Renal cortex interstitium (tissue), 11 donors: ENCODE data around the gene CRACDL. TPM values are rescaled to one million over a fixed set of nuclear protein-coding genes. Genes with fewer than 3 reads are reported as not detected.

Experiments used
- DNase-seq, 11 donors: peaks; one replicate each; pipeline ENCODE4 v3.0.0-alpha.2; 2013; ENCODE audit warnings: low read depth in 9 of 11, low spot score in 4 of 11; ENCODE audit errors: extremely low read depth in 1 of 11
- polyA plus RNA-seq, 3 donors: library from polyadenylated mRNA; unstranded; fragments of 120-200 nt; gene quantifications; one replicate each; pipeline ENCODE4 v1.2.1, GENCODE V29; 2013; ENCODE audit not compliant: insufficient read length in 3 of 3

CRACDL gene
- polyA plus RNA-seq, 3 donors = 2.6 to 2.8 (median 2.6) TPM

DNA sequence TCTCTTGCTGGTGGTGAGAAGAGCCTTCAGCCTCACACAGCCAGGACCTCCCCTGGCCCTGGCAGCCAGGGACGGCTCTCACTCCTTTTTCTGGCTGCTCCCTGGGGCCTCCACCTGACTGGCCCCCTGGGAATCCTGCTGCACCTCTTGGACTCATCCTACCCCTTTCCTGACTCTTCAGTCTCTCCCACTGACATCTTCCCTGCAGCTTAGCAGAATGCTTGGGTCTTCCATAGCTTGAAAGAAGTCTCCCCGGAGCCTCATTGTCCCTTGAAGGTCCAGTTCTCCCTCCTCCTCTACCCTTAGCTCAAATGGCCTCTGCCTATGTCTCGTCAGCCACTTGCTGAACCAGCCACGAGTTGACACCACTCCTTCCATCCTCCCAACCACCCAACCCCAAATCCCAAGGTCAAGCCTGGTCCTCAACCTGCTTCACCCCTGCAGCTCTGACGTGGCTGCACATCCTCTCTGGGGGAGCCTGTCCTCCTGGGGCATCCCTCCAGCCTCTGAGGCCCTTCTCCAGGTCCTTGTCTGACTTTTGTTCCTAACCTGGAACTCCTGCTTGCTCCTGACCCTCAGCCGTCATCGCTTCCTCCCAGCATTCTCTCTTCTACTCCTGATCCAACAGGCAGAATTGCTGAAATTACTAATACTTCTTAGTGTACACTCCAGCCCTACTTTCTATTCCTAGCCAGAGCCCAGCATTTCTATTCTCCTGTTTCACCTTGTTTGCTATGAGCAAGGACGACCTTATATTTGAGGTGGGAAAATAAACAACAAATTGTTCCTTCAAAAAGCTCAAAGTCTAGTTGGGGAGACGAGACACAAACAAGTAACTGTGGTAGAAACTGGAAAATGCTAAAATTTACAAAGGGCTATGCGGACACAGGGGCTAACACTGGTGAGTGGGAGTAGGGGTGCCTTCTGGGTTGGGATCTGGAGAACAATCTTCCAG, 136.4 kb downstream of the CRACDL start:
- DNase-seq = no peak

DNA sequence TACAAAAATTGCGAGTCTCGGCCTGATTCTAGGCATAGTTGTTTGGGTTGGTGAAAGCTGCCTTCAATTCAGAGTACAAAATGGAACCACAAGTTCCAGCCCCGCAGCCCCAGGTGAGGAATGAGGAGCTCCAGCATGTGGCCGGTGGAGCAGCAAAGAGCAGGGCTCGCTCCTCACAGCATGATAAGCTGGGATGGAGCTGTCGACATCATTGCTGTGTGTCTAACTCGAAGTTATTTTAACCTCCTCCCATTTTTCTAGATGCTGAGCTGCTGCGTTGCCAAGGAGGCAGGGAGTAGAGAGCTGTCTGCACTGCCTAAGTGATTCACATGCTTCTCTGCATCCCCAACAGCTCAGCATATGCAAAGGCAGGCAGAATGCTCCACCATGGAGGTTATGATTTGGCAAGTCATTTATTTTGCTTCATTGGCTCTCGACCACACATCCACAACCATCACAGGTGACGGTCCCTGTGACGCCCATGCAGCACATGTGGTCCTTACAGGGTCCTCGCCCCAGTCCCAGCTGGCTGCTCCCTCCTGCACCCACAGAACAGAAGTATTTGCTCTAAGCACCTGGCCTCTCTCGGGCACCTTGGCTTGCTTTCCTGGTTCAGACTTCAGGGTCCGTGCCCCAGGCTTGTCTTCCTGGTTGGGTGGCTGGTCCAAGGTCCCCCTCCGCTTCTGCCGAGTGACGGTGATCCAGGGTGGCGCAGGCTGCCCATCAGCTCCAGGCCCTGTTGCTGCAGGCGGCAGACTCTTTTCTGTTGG, 139.1 kb downstream of the CRACDL start:
- DNase-seq = no peak

DNA sequence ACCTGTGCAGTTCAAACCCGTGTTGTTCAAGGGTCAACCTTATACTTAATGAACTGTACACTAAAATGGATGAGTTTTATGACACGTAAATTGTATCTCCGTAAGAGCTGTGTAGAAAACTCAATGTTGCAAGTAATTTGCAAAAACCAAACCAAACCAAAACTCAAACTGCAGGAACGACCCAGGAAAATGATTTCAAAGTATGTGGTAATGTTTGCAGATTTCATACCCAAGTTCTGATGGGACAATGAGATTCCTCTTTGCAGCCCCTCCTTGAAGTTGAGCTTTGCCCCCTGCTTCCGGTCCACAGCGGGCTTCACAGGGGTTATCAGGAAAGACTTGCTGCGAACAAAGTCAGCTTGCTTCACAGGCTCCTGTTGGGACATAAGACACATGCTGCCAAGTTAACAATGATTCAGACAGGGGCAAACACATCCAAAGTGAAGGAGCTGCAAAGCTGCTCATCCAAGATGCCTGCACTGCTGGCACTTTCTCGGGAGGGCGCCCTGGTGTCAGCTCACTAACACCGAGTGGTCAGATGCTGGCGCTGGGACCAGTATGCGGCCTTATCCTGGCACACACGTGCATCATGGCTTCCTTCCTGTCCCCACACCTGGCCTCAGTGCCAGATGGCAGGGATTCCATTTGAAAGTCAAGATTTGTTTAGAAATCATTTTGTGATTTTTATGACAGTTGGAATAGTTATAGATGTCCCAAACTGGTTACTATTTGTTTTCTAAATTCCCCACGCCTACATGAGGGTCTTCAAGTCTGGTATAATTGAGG, 139.9 kb downstream of the CRACDL start:
- DNase-seq = no peak

DNA sequence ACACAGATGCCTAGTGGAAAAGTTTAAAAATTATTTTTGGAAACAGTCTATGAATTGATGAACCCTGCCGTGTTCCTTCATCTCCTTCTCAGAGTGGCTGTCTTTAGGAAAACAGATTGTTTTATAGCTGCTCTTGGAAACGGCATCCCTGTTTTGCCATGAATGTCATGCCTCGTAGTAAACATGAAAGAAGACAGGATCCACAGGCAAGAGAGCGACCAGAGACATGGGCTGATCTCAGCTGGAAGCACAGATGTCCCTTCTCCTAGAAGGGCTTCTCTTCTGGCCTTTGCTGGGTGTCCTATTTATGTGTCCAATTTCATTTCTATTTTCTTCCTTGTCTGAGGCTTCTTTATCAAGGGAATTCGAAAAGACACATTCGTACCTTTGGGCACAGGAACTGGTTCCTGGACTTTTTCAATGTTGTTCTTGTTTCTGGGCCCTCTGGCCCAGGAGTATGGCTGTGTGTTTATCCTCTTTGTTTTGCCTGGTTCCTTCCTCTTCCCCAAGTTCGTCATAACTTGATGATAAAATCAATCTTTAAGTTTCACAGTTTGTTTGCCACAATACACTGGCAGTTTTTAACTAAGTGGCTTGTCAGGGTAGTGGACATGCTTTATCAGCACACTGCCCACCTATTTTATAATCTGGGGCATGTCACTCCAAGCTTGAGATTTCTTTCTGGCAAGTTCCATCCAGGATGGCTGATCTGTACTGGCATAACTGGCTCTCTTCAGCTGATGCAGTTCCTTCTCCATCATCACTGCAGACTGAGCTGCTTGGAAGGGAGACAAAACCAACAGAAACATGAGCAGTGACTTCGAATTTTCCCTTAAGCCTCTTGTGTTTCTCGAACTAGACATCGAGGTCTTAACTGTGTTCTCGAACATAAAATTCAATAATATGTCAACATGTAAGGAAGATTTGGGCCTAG, 141.9 kb downstream of the CRACDL start:
- DNase-seq = no peak

DNA sequence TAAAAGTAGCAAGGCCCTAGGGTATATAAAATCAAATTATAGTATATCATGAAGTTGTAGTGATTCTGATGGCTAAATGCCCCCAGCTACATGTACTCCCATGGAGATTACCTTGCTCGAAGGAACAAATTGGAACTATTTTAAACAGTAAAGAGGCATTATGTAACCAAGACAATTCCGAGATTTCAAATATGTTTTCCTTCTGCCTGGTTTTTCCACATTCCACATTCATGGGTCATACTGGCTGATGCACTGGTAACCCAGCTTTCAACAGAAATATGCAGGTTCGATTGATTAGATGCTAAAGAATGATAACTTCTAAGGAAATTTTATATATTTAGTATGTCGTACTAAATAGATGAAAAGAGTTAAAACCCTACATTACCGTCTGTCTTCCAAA, 142.8 kb downstream of the CRACDL start:
- DNase-seq = no peak

DNA sequence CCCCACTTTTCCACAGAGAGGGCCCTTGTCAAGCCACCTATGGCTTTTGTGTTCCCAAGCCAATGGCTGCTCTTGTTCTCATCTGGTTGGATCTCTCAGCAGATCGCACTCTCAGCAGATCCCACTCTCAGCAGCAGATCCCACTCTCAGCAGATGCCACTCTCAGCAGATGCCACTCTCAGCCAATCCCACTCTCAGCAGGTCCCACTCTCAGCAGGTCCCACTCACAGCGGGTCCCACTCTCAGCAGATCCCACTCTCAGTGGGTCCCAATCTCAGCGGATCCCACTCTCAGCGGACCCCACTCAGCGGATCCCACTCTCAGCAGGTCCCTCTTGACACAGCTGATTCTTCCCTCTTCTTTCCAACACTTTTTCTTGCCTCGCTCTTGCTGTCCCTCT, 145.8 kb downstream of the CRACDL start:
- DNase-seq = no peak

DNA sequence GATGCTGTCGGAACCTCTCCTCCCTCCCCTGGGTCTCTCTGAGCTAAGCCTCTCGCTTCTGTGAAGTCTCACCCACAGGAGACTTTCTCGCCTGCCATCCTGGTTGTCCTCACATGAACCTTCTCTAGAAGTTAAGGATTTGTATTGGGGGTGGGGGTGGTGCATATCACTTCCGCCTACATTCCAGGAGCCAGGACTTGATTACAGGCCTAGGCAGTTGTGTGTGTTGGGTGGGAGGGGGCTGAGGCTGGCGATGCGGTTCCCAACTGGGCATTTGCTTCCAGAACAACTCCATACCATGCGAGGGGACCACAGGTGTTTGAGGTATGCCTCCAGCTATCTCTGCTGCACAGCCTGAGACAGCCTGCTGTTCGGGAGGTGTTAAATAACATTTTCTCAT, 148.3 kb downstream of the CRACDL start:
- no peak for DNase-seq

DNA sequence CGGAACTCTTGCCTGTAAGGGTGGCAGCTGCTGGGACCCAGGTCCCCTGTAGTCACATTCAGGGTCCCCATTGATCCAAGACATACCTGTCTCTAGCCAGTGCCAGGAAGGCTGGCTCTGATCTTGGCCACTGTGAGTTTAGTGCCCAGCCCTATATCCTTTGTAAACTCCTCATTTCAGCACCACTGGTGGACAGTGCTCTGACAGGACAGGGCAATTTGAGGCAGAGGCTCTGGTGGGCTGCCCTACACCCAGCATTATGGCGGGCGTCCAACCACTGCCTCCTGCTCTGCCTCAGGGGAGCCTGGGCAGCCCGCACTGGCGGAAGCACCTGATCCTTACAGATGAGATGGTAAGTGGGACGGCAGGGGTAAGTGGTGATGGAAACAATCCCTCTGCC, 149.8 kb downstream of the CRACDL start:
- no peak for DNase-seq

DNA sequence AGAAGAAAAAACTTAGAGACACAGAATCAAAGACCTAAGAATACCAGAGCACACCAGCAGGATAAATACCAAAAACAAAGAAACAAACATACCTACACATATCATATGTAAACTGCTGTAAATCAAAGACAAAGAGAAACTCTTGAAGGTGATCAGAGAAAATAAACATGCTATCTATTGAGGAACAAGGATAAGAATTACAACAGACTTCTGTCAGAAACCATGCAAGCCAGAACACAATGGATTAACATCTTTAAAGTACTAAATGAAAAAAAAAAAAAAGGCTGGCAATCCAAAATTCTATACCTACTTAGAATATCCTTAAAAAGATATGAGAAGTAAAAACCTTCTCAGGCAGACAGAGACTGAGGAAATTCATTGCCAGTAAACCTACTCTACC, 153.5 kb downstream of the CRACDL start:
- DNase-seq = no peak

DNA sequence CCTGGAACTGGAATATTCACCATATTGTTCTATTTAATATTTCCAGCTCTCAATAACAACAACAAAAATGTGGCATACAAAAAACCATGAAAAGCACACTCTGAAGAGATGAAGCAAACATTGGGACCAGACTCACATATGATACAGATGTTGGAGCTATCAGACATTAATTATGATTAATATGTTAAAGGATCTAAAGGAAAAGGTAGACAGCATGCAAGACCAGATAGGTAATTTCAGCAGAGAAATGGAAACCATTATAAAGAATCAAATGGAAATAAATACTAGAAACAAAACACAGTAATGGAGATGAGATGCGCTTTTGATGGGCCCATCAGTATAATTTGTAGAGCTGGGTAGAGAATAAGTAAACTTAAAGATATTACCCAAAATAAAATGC, 154.2 kb downstream of the CRACDL start:
- no peak for DNase-seq

DNA sequence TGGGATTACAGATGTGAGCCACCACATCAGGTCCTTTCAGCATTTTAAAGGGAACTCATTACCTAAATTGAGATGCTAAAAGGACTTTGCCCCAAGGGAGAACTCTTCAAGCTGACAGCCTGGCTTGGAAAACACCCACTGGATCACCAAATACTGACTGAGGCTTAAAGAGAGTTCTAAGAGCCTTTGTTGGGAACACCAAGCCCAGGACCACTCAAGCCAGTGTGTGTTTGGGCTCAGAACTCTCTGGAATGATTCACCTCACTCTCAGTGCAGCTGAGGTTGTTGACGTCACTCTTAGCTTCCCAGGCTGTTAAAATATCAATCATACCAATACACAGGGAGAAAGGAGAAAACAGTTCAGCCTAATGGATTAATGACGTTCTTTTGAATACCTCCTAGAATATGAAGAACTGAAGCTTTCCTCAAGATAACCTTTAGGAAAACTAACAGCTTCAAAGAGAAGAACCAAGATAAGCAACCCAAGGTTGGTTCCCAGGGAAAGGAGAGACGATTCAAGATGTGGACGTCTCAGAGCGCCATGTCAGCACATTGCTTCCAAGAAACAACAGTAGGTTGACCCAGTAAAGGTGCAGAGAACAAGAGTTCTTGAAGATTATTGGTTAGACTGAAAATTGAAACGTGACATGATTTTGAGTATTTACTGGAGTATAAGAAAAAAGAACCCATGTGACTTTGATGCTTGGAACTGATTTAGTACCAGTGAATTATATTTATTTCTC, 157.1 kb downstream of the CRACDL start:
- DNase-seq = no peak

DNA sequence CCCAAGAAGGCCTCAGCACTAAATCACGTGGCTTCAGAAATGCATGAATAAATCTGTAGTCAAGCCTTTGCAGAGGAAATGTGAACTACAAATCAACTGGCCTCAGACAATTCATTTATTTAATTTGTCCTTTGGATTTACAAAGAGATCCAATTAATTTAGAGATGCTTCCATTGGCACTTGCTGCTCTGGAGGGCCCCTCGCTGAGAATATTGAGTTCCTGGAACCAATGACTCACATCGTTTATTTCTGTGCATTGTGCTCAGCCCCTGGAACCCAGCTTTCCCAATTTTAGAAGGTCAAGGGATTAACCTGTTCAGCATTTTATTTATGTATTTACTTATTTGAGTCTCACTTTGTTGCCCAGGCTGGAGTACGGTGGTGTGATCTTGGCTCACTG, 157.9 kb downstream of the CRACDL start:
- DNase-seq = no peak

DNA sequence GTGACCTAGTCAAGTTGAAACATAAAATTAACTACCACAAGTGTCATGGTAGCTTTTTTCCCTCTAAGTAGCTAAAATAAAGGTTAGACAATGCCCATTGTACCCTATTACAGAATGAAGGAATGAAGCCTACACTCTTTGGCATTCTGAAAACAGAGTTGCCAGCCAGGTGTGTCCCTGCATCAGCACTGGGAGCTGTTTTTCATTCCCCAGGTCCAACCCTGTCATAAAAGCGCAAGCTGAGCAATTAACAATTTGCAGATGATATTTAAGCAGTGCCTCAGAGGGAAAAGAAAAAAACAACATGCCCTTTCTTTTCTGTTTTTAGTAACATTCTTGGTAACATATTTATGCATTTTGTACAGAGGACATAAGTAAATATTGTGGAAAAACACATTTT, 158.3 kb downstream of the CRACDL start:
- DNase-seq = no peak

DNA sequence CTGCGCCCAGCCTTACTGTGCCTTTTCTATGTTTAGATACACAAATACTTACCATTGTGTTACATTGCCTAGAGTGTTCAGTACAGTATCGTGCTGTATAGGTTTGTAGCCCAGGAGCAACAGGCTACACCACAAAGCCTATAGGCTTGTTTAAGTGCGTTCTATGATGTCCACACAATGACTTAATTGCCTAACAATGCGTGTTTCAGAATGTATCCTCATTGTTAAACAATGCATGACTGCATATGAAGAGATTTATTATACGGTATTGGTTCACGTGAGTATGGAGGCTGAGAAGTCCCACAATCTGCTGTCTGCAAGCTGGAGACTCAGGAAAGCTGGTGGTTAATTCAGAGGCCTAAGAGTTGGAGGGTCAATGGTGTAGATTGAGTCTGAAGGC, 158.9 kb downstream of the CRACDL start:
- no peak for DNase-seq

DNA sequence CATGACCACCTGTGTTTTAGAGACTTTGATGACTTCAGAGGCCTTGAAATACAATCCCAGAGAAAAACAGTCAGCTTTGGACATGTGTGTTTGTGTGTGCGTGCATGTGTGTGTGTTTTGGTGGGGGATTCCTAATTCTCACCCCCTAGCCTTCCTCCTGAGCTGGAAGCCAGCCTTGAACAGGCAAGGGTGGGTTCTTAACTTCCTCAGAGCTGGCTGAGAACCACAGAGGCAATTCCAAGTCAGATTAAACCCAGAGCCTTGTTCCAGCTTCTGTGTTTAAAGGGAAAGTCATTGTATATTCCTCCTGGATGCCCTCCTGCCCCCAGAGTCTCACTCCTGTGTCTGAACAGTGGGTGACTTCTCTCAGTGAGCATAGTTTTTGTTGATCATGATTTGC, 159.9 kb downstream of the CRACDL start:
- DNase-seq = no peak

DNA sequence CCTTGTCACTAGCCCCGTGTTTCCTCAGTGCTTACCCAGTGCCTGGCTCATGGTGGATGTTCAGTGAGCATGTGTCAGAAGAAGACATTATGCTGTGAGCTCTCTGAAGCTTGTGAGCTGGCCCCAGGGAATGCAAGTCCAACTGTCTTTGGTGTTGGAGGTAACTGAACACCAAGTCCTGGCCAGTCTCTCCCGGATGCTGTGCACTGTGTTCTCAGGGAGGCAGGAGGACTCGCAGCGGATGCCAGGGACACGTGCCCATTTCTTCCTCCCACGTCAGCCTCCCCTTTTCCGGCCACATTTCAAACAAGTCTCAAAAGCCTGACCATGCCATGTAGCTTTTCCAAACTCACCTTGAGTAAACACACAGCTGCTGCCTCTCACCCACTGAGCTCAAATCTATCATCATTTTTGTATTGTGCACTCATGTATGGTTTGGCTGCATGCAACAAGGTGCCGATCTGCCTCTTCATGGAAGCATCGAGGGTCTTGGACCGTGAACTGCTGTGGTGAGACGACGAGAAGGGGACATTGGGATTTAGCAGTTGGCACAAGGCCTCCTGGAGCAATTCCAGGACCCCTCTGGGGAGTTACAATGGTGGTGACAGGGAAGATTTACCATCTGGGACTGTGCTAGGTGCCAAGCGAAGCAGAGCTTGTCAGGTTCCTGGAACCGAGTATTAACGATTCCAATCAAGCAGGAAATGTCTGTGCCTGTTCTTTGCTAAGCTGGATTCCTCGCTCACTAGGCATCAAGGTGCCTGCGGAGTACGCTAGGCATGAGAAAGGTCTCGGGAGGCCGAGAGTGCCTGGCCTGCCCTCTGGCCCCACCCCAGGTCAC, 160.7 kb downstream of the CRACDL start:
- DNase-seq = peak in 3 of 11 donors; percentile 10 to 29 (median 26)

DNA sequence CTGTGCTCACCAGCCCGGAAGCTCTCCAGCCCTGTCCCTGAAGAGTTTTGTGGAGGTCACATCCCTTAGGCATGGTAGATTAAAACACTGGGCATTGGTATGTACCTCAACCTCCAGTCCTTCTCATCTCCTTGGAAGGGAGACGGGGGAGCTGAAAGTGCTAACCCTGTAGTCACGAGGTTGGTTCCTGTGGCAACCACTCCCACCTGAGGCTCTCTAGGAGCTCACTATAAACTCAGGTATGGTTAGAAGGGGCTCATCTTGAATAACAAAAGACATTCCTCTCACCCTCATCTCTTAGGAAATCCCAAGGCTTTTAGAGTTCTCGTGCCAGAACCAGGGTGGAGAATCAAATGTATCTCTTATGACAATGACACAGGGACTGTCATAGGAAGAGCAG, 162.1 kb downstream of the CRACDL start:
- DNase-seq = no peak
